ENCODE data around the gene BCL10. TPM values are rescaled to one million over a fixed set of nuclear protein-coding genes. Genes with fewer than 3 reads are reported as not detected.

Gene BCL10
- total RNA-seq = 10 to 100 TPM; 34.2 to 65.5 (median 56.5) TPM

GRCh38 chr1:85276215-85276977 is at the start of gene BCL10:
Gene BCL10 (minus strand): TSS chr1:85276632. CDS start chr1:85276352, 280 bp downstream.
- in situ Hi-C loops (cut with MboI; ENCODE audit: low pct_ligation_motif_present in 1 of 4, low pct_unique_long_range_greater_than_20kb in 1 of 4, low sequenced_read_pairs in 3 of 4) (no loop called here), intact Hi-C loops (cut with DNase I; ENCODE audit: low total_unique reads) (no loop called here)
- H3K4me1 ChIP-seq = peaks cover 23 to 71% (median 50%) of the 10 kb centered on the region in 4 donors
- TF ChIP-seq POLR2AphosphoS5 (IDR thresholded peaks at IDR 0.05) (peak; percentile 91 to 96 (median 91)), POLR2A (IDR thresholded peaks at IDR 0.05) (peak; percentile 97), CTCF (IDR thresholded peaks at IDR 0.05) (no peak), EP300 (IDR thresholded peaks at IDR 0.05; ENCODE audit: low read depth) (peak; percentile 65)
- H3K27me3 ChIP-seq = no peaks in the 10 kb centered on the region
- DNase-seq = peak; percentile 99
- H3K27ac ChIP-seq = peak within 1 kb of the TSS; percentile 98 to 100 (median 100)
- no peaks in the 10 kb centered on the region for H3K9me3 ChIP-seq
- H3K4me3 ChIP-seq = peak within 1 kb of the TSS; percentile 83 to 94 (median 88)
- no peaks in the 10 kb centered on the region for H3K36me3 ChIP-seq
- 0% methylated on average over 65 of the region's 78 CpGs; no CpG with 5 or more reads in 1 of the 2 donors for WGBS, 2 donors (ENCODE audit: low coverage in 1 of 2)

- TF ChIP-seq POLR2AphosphoS5 (IDR thresholded peaks at IDR 0.05) = no peak
- TF ChIP-seq CTCF (IDR thresholded peaks at IDR 0.05) = no peak
- TF ChIP-seq EP300 (IDR thresholded peaks at IDR 0.05; ENCODE audit: low read depth) = no peak
- TF ChIP-seq POLR2A (IDR thresholded peaks at IDR 0.05) = no peak
- peak overlapping the region in 1 of 4 donors; percentile 6 for H3K27ac ChIP-seq
- intact Hi-C loops (cut with DNase I; ENCODE audit: low total_unique reads) = no loop called here
- H3K4me1 ChIP-seq = peaks cover 0 to 22% (median 9%) of the 10 kb centered on the region in 4 donors
- no peak for DNase-seq
- no peak overlapping the region for H3K4me3 ChIP-seq
- H3K27me3 ChIP-seq = no peaks in the 10 kb centered on the region
- no peaks in the 10 kb centered on the region for H3K36me3 ChIP-seq
- no peaks in the 10 kb centered on the region for H3K9me3 ChIP-seq
- in situ Hi-C loops (cut with MboI; ENCODE audit: low pct_ligation_motif_present in 1 of 4, low pct_unique_long_range_greater_than_20kb in 1 of 4, low sequenced_read_pairs in 3 of 4) = no loop called here
Observed at GRCh38 chr1:85325920-85326319, 49.5 kb upstream of the BCL10 start.

GRCh38 chr1:85323770-85324169 is 47.3 kb upstream of the BCL10 start:
- Histone ChIP-seq H3K27me3 (no peaks in the 10 kb centered on the region), H3K4me1 (peaks cover 0 to 12% (median 2%) of the 10 kb centered on the region in 4 donors), H3K36me3 (no peaks in the 10 kb centered on the region), H3K4me3 (no peak overlapping the region), H3K27ac (no peak overlapping the region), H3K9me3 (no peaks in the 10 kb centered on the region)
- no peak for TF ChIP-seq POLR2AphosphoS5 (IDR thresholded peaks at IDR 0.05)
- TF ChIP-seq POLR2A (IDR thresholded peaks at IDR 0.05) = no peak
- no peak for TF ChIP-seq CTCF (IDR thresholded peaks at IDR 0.05)
- no peak for TF ChIP-seq EP300 (IDR thresholded peaks at IDR 0.05; ENCODE audit: low read depth)
- WGBS, 2 donors (ENCODE audit: low coverage in 1 of 2) = 94 to 97% methylated on average over 3 to 5 of the region's 5 CpGs
- in situ Hi-C loops (cut with MboI; ENCODE audit: low pct_ligation_motif_present in 1 of 4, low pct_unique_long_range_greater_than_20kb in 1 of 4, low sequenced_read_pairs in 3 of 4) (loop anchor here (25.0 kb wide), 5 partner anchors 164 to 839 kb away; partner anchors contain the start of genes CCN1 (in 4 of the 4) and COL24A1 (in 1 of the 4)), intact Hi-C loops (cut with DNase I; ENCODE audit: low total_unique reads) (no loop called here)
- DNase-seq = no peak

- no peak overlapping the region for H3K27ac ChIP-seq
- DNase-seq = no peak
- in situ Hi-C loops (cut with MboI; ENCODE audit: low pct_ligation_motif_present in 1 of 4, low pct_unique_long_range_greater_than_20kb in 1 of 4, low sequenced_read_pairs in 3 of 4) = loop anchor here (25.0 kb wide), 5 partner anchors 165 to 840 kb away; partner anchors contain the start of genes CCN1 (in 4 of the 4) and COL24A1 (in 1 of the 4)
- intact Hi-C loops (cut with DNase I; ENCODE audit: low total_unique reads) = no loop called here
- no peaks in the 10 kb centered on the region for H3K36me3 ChIP-seq
- no peak overlapping the region for H3K4me3 ChIP-seq
- peaks cover 0 to 12% (median 2%) of the 10 kb centered on the region in 4 donors for H3K4me1 ChIP-seq
- 72 to 100% methylated on average over 1 to 2 of the region's 2 CpGs for WGBS, 2 donors (ENCODE audit: low coverage in 1 of 2)
- no peaks in the 10 kb centered on the region for H3K9me3 ChIP-seq
- TF ChIP-seq CTCF (IDR thresholded peaks at IDR 0.05) (no peak), EP300 (IDR thresholded peaks at IDR 0.05; ENCODE audit: low read depth) (no peak), POLR2AphosphoS5 (IDR thresholded peaks at IDR 0.05) (no peak), POLR2A (IDR thresholded peaks at IDR 0.05) (no peak)
- no peaks in the 10 kb centered on the region for H3K27me3 ChIP-seq
Observed at GRCh38 chr1:85322655-85323054, 46.2 kb upstream of the BCL10 start.

Data from transverse colon (tissue), 4 donors.